Measurements from ENCODE around the gene FKBP6. TPM values are rescaled to one million over a fixed set of nuclear protein-coding genes. Genes with fewer than 3 reads are reported as not detected.

Gene FKBP6
- total RNA-seq, 1 experiment from 2014 or later, result 0.11 TPM

- Mint-ChIP-seq H3K4me1 (no peaks in the 10 kb centered on the region), H3K27ac (no peak overlapping the region), H3K27me3 (ENCODE audit: low read depth) (no peaks in the 10 kb centered on the region), H3K36me3 (no peaks in the 10 kb centered on the region), H3K9me3 (no peaks in the 10 kb centered on the region), H3K4me3 (no peak overlapping the region)
- ATAC-seq (no peak), DNase-seq (ENCODE audit: low spot score) (no peak)
- POLR2A ChIA-PET, result interaction anchor here (0.6 kb wide), 1 partner anchor 12 kb away, joined by 3 read pairs; no protein-coding TSS in a partner anchor
- CTCF ChIA-PET, result interaction anchor here (0.5 kb wide), 1 partner anchor 28 kb away, joined by 5 read pairs; no protein-coding TSS in a partner anchor
- TF ChIP-seq CTCF (IDR thresholded peaks at IDR 0.05) (no peak), USF2 (CRISPR knock-in tag; IDR thresholded peaks at IDR 0.05) (no peak), JAZF1 (CRISPR knock-in tag; IDR thresholded peaks at IDR 0.05) (no peak), ZNF396 (CRISPR knock-in tag; IDR thresholded peaks at IDR 0.05; ENCODE audit: borderline replicate concordance) (no peak), HMGA2 (CRISPR knock-in tag; IDR thresholded peaks at IDR 0.05) (no peak), NR3C1 (CRISPR knock-in tag; conservative IDR thresholded peaks at IDR 0.05; ENCODE audit: low read depth) (no peak), PREB (CRISPR knock-in tag; IDR thresholded peaks at IDR 0.05; ENCODE audit: borderline replicate concordance) (no peak), ETV6 (CRISPR knock-in tag; IDR thresholded peaks at IDR 0.05) (no peak), SOX15 (CRISPR knock-in tag; IDR thresholded peaks at IDR 0.05) (no peak)
These were observed 41.0 kb downstream of the FKBP6 start for GRCh38 chr7:73369009-73369408.

GRCh38 chr7:73369622-73370021, 41.7 kb downstream of the FKBP6 start:
- ChIA-PET CTCF (no interaction called here), POLR2A (no interaction called here)
- TF ChIP-seq TEAD4 (CRISPR knock-in tag; IDR thresholded peaks at IDR 0.05) (no peak), MLX (CRISPR knock-in tag; IDR thresholded peaks at IDR 0.05) (no peak), NR1H2 (CRISPR knock-in tag; IDR thresholded peaks at IDR 0.05) (no peak), ATF3 (CRISPR knock-in tag; conservative IDR thresholded peaks at IDR 0.05) (no peak), ATF6 (CRISPR knock-in tag; IDR thresholded peaks at IDR 0.05) (no peak), RELA (CRISPR knock-in tag; IDR thresholded peaks at IDR 0.05; ENCODE audit: borderline replicate concordance) (no peak), ZBTB43 (CRISPR knock-in tag; IDR thresholded peaks at IDR 0.05) (no peak), JAZF1 (CRISPR knock-in tag; IDR thresholded peaks at IDR 0.05) (no peak), ELF4 (CRISPR knock-in tag; IDR thresholded peaks at IDR 0.05; ENCODE audit: low read depth) (no peak), FOXK1 (CRISPR knock-in tag; IDR thresholded peaks at IDR 0.05) (no peak), CTCF (IDR thresholded peaks at IDR 0.05) (no peak), STAT6 (CRISPR knock-in tag; conservative IDR thresholded peaks at IDR 0.05; ENCODE audit: low read depth) (no peak), ZNF263 (CRISPR knock-in tag; IDR thresholded peaks at IDR 0.05; ENCODE audit: low read depth) (no peak), NR2C2 (CRISPR knock-in tag; IDR thresholded peaks at IDR 0.05) (no peak)
- Mint-ChIP-seq H3K4me3 (no peak overlapping the region), H3K36me3 (no peaks in the 10 kb centered on the region), H3K9me3 (no peaks in the 10 kb centered on the region), H3K27me3 (ENCODE audit: low read depth) (no peaks in the 10 kb centered on the region; the same call in 1 of the 2 replicates), H3K4me1 (no peaks in the 10 kb centered on the region), H3K27ac (no peak overlapping the region)
- DNase-seq (ENCODE audit: low spot score) (no peak), ATAC-seq (no peak)

All from WTC11 (cell line).